ENCODE measurements around the gene RALGPS2. TPM values are rescaled to one million over a fixed set of nuclear protein-coding genes. Genes with fewer than 3 reads are reported as not detected.

Gene RALGPS2
- total and polyA plus RNA-seq, 2 of the 8 experiments (the other 6 are each of a cell fraction or from before 2014, with no cell fraction given), result 6.7 to 38.0 TPM

- H3K4me3 ChIP-seq (ENCODE audit: extremely low read depth in 1 of 4, insufficient read depth in 2 of 4, low read depth in 3 of 4, low read length in 4 of 4), result no peak overlapping the region
- 92% methylated on average over 4 of the region's 4 CpGs; no CpG with 5 or more reads in 1 of the 2 experiments for WGBS, 2 experiments (ENCODE audit: extremely low coverage in 1 of 2, insufficient coverage in 1 of 2, insufficient read length in 1 of 2, insufficient replicate concordance in 2 of 2, low coverage in 1 of 2, low lambda C conversion rate in 2 of 2, missing lambda C conversion rate in 1 of 2)
- no peak overlapping the region for H3K4ac ChIP-seq (replicated peaks; ENCODE audit: insufficient read length, low read depth, low read length)
- TF ChIP-seq MAFK (IDR thresholded peaks at IDR 0.05; ENCODE audit: low read depth, low read length), result no peak
- no peak for TF ChIP-seq KDM4A (IDR thresholded peaks at IDR 0.05; ENCODE audit: low read depth, low read length, severe bottlenecking)
- no peak for TF ChIP-seq SIRT6 (IDR thresholded peaks at IDR 0.05; ENCODE audit: low read length)
- TF ChIP-seq TEAD4 (IDR thresholded peaks at IDR 0.05; ENCODE audit: low read depth, low read length), result no peak
- TF ChIP-seq JUND (IDR thresholded peaks at IDR 0.05; ENCODE audit: low read length), result no peak
- TF ChIP-seq POU5F1 (IDR thresholded peaks at IDR 0.05; ENCODE audit: low read depth, low read length), result no peak
- no peak for TF ChIP-seq SAP30 (IDR thresholded peaks at IDR 0.05; ENCODE audit: insufficient read depth, insufficient replicate concordance, low read length)
- no peak for TF ChIP-seq TAF7 (optimal IDR thresholded peaks at IDR 0.05; ENCODE audit: borderline replicate concordance, low read depth, low read length)
- TF ChIP-seq SRF (IDR thresholded peaks at IDR 0.05; ENCODE audit: low read depth, low read length), result no peak
- TF ChIP-seq MAX (IDR thresholded peaks at IDR 0.05), result no peak
- TF ChIP-seq CBX5 (IDR thresholded peaks at IDR 0.05; ENCODE audit: low read depth, low read length), result no peak
- TF ChIP-seq BCL11A (IDR thresholded peaks at IDR 0.05; ENCODE audit: low read depth in 2 of 2, low read length in 2 of 2), result no peak
- TF ChIP-seq CHD2 (IDR thresholded peaks at IDR 0.05; ENCODE audit: low read length), result no peak
- TF ChIP-seq SP1 (IDR thresholded peaks at IDR 0.05; ENCODE audit: low read depth, low read length), result no peak
- no peak for TF ChIP-seq YY1 (IDR thresholded peaks at IDR 0.05; ENCODE audit: low read depth, low read length)
- no peak for TF ChIP-seq BACH1 (IDR thresholded peaks at IDR 0.05; ENCODE audit: low read length)
These were observed 202.0 kb downstream of the RALGPS2 start for GRCh38 chr1:178927003-178927402.

More at GRCh38 chr1:178927003-178927402, 202.0 kb downstream of the RALGPS2 start:
- Histone ChIP-seq H3K79me2 (ENCODE audit: control insufficient read depth in 1 of 2, insufficient read depth in 2 of 2, low read length in 2 of 2) (no peaks in the 10 kb centered on the region), H3K79me1 (ENCODE audit: low read depth, low read length) (no peaks in the 10 kb centered on the region), H3K9me3 (ENCODE audit: insufficient read depth in 2 of 2, low read depth in 1 of 2, low read length in 1 of 2) (no peaks in the 10 kb centered on the region), H2AFZ (ENCODE audit: low read length) (no peak overlapping the region), H4K8ac (ENCODE audit: extremely low read depth, insufficient read depth, low read length) (no peak overlapping the region), H3K23me2 (ENCODE audit: low read depth, low read length) (no peaks in the 10 kb centered on the region), H2AK5ac (ENCODE audit: low read depth, low read length) (no peak overlapping the region), H3K18ac (ENCODE audit: extremely low read depth, low read length) (no peak overlapping the region), H2BK12ac (ENCODE audit: low read depth, low read length) (no peak overlapping the region), H4K91ac (replicated peaks; ENCODE audit: insufficient read length, low read length) (no peak overlapping the region), H3K4me1 (replicated peaks in 1 of 4; ENCODE audit: control insufficient read depth in 3 of 4, insufficient read depth in 4 of 4, low read length in 3 of 4) (peaks cover 5 to 13% (median 10%) of the 10 kb centered on the region in 4 experiments; a peak in 4 of 7 replicates), H3K27ac (ENCODE audit: low read depth, low read length) (no peak overlapping the region), H3K23ac (ENCODE audit: insufficient read length) (no peak overlapping the region), H3K27me3 (replicated peaks in 1 of 4; ENCODE audit: control insufficient read depth in 3 of 4, extremely low read depth in 1 of 4, insufficient read depth in 3 of 4, low read length in 3 of 4) (no peaks in the 10 kb centered on the region), H3K36me3 (ENCODE audit: control insufficient read depth in 2 of 4, insufficient read depth in 4 of 4, low read length in 3 of 4) (no peaks in the 10 kb centered on the region), H2BK20ac (ENCODE audit: low read length) (no peak overlapping the region), H2BK120ac (replicated peaks; ENCODE audit: low read depth, low read length) (no peak overlapping the region), H2BK5ac (ENCODE audit: low read depth, low read length) (no peak overlapping the region), H4K20me1 (replicated peaks in 1 of 2; ENCODE audit: control insufficient read depth in 1 of 2, insufficient read depth in 2 of 2, low read length in 2 of 2) (no peaks in the 10 kb centered on the region), H2BK15ac (ENCODE audit: low read length) (no peak overlapping the region), H4K5ac (ENCODE audit: insufficient read length, low read depth, low read length) (no peak overlapping the region), H3K4me2 (ENCODE audit: insufficient read depth in 1 of 2, low read depth in 2 of 2, low read length in 2 of 2) (no peak overlapping the region), H3K56ac (replicated peaks; ENCODE audit: insufficient read length, low read depth, low read length) (no peak overlapping the region), H3K14ac (ENCODE audit: insufficient read length) (no peak overlapping the region), H3K9ac (replicated peaks in 1 of 4; ENCODE audit: extremely low read depth in 1 of 4, low read depth in 3 of 4, low read length in 3 of 4) (no peak overlapping the region)
- CTCF ChIA-PET (ENCODE audit: partially characterized antibody), result interaction anchor here (1.0 kb wide), 1 partner anchor 174 kb away, joined by 3 read pairs; no protein-coding TSS in a partner anchor
- no peak for DNase-seq (ENCODE audit: low read depth in 1 of 2, low spot score in 2 of 2)
- FAIRE-seq, result no peak
- POLR2A ChIA-PET (ENCODE audit: partially characterized antibody), result no interaction called here
